G401.6 (cell line): Measurements from ENCODE around the gene ACSM2A.
"Not testable (repeated sequence)": the region's sequence is repeated elsewhere in the genome, so short reads cannot be mapped to it uniquely, and the experiment has no call there.

Experiments
- FAIRE-seq: peaks from 2 replicates; lab custom pipeline; 2012; peaks lifted over from hg19 to GRCh38; lab: Jason Lieb, UNC

ACSM2A gene

DNA sequence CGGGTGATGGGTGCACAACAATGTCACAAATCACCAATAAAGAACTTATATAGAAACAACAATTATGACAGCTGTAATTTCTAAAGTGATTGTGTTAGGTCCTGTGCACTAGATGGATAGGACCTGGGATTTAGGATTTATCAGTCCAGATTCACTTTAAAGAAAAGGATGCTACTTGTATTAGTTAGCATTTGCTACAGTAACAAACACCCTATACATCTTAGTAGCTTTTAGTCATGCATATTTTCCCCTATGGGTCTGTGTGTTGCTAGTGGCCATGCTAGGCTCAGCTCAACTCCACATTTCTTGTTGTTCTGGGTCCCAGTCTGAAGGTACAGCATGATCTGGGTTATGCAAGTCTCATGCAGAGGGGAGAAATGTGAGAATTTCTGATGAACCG lies 7.9 kb downstream of the ACSM2A start:
- FAIRE-seq = not testable (repeated sequence)

DNA sequence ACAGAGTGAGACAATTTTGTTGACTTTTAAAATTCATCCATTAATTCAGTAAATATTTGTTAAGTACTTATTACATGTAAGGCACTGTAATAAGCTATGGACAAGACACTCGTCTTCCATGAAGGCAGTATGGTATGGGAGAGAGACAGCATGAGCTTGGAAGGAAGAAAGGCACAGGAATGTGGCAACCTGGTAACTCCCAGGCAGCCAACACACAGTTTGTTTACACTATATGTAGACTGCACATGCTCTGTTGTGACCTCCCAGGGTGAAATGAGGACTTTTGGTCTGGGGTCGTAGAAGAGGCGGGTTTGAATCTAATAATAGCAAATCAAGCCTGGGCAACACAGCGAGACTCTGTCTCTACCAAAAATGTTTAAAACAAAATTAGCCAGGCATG lies 9.0 kb downstream of the ACSM2A start:
- FAIRE-seq = not testable (repeated sequence)

DNA sequence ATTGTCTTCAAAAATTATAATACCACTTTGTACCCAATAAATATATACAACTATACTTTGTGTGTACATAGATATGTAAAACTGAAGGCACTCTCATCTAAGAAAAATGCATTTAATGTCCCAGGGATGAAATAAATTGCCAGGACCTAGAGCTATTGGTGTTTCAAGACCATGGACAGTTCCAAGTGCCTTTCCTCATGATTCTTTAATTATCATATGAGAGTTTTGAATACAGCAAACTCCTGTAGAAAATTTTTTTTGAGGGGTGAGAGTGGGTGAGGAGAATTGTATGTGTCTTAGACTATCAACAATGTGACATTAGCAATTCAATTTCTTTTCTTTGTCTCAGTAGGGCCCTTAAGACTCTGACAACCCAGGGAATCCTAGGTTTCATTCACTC lies 17.6 kb downstream of the ACSM2A start:
- FAIRE-seq = not testable (repeated sequence)

DNA sequence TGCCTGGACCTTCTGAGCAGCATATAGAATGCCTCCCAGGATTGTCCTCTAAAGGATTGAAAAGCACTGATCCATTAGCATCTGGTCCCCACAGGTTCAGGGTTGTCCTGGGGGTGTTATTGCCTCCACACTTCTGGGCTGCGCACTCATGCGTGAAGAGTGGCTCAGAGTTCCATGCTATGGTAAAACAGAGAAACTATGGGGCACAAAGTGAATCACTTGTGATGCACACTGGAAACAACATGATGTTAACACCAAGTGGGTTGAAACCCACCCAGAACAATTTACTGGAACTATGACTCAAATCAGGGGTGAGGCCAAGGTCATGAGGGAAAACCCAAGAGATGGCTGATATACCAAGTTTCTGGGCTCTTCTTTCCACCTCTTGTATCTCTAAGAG lies 18.6 kb downstream of the ACSM2A start:
- FAIRE-seq = not testable (repeated sequence)

DNA sequence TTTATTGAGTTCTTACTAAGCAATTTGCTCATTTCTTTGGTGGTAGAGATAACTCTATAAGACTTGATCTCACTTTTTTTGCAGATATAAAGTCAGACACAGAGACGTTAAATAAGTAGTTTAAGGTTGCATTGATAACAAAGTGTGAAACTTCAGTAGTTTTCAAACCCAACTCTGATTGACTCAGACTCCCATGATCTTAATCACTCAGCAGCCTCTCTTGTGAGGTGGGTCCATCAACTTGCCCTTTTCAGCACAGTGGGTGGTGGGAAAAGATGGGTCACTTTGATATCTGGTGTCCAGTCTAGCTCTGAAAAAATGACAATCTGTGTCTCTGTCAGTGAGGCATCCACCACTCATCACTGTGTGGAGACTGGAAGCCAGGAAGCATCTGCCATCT lies 19.4 kb downstream of the ACSM2A start:
- not testable (repeated sequence) for FAIRE-seq

DNA sequence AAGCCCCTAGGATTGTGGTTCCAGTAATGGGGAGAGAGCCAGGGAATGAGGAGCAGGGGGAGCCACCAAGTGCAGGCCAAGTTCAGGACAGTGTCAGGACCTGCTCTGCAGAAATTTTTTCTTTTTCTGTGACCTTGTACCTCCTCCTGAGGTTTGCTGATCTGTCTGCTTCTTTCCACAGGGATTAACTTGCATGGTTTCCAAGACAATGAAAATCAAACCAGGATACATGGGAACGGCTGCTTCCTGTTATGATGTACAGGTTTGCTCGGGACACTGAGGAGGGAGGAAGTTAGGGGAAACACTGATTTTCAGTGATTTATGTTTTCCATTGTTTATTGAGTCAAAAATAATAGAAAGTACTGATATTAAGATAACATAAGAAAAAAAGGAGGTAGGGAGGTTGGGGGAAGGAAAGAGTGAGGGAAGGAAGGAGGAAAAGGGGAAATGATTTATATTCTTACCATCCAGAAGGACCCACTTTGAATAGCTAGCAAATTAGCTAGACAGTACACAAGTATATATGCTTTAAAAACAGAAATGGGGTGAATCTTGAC lies 25.9 kb downstream of the ACSM2A start:
- FAIRE-seq = not testable (repeated sequence)

DNA sequence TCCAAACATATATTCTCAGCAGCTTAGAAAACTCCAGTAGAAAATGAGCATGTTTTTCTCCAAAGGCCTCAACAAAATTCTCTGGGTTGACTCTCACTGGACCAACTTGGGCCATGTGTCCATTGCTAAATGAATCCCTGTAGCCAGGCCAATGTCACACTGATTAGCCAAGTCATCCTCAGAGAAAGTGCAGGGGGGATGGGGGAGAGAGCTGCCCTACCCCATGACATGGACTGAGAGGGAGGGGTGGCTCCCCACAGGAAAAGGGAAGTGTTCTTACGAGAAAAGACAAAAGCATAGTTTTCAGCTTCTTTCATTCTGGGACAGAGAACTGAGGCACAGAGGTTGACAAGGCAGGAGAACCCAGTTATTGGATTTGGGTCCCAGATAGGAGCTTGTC lies 32.7 kb downstream of the ACSM2A start:
- not testable (repeated sequence) for FAIRE-seq

DNA sequence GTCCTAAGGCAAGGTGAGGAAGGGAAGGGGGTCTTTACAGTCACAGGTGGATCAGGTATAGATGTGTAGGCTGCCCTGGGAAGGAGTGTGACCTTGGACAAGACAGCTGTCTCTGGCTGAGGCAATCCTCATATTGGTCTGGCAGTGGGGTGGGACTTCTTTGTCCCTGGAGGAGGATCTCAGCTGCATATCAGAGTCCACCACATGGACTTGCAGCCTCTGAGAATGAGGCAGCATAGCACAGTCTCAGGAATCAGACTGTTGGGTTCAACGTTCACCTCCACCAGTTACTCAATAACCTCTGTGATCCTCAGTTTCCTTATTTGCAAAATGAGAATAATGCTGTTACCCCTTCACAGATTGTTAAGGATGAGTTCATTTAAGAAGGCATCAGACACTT lies 33.4 kb downstream of the ACSM2A start:
- FAIRE-seq = no peak

DNA sequence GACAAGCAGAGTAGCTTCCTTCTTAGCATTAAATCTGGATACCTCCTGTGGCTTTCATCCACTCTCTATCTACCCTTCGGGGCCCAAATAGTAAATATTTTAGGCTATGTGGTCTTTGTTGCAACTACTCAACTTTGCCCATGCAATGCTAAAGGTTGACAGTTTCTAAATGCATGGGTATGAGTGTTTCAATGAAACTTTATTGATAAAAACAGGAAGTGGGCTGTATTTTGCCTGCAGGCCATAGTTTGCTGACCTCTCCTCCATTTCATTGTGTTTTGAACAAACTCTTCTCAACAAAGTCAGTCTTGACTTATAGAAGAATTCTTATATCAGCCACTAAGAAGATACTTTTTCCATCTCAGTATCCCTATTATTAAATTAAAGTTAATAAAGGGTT lies 34.1 kb downstream of the ACSM2A start:
- FAIRE-seq = no peak

DNA sequence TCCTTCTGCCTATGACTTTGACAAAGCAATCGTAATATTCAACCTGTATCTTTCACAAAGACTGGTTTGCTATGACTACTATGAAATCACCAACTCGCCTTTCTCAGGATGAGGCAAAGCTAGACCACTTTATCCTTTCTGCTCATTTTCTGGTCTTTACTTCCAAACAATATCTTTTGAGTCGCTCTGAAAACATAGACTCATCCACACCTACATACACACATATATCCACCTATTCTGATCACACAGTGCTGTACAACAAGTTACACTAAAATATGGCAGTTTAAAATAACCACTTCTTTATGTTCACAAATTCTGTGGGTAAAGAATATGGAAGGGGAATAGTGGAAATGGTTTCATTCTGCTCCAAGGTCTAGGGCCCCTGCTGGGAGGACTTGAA lies 39.7 kb downstream of the ACSM2A start:
- not testable (repeated sequence) for FAIRE-seq

DNA sequence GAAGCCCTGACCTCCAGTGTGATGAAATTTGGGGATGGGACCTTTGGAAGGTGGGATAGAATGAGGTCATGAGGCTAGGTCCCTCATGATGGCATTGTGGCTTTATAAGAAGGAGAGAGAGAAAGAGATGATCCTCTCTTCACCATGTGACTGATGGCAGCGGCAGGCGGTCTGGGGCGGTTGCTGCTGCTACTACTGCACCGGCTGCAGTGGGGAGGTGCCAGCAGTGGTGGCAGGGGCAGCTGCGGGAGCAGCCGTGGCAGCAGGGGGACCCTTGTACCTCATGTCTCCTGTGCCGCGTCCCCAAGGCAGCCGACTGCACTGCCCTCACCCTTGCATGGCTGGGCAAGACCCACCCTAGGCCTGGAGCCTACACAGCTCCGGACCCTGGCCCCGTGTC lies 40.1 kb downstream of the ACSM2A start:
- not testable (repeated sequence) for FAIRE-seq

DNA sequence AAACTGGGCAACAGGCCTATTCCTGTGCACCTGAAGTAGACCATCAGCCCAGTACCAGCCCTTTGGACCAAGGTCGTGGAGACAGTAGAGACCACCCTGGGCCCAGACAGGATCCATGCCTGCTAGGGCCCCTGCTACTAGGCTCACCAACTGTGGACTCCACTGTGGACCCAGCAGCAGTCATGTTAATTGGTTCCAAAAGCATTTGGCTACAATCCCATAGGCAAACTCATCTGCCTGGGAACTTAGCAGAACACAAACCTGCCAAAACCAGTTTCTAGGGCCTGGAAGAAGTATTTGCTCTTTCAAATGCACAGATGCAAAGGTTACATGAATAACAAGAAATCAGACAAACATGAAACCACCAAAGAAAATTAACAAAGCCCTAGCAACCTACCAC lies 53.1 kb downstream of the ACSM2A start:
- no peak for FAIRE-seq

DNA sequence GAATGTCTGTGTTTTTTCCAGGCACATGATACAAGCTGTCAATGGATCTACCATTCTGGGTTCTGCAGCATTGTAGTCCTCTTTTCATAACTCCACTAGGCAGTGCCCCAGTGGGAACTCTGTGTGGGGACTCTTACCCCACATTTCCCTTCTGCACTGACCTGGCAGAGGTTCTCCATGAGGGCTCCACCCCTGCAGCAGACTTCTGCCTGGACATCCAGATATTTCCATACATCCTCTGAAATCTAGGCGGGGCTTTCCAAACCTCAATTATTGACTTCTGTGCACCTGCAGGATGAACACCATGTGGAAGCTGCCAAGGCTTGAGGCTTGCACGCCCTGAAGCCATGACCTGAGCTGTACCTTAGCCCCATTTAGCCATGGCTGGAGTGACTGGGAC lies 56.0 kb downstream of the ACSM2A start:
- no peak for FAIRE-seq

DNA sequence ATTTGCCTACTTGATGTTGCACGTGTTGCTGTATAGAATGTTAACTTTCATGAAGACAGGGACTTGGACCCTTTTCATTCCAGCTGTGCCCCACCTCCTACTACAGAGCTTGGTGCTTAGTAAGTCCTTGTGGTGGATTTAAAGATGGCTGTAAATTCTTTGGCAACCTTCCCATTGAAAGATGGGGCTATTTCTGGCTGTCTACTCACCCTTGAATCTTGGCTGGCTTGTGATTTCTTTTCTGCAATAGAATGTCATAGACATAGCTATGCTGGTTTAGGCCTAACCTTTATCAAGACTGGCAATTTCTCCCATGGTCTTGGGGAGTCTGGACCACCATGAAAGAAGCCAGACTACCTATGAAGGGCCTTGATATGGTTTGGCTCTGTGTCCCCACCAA lies 59.0 kb downstream of the ACSM2A start:
- FAIRE-seq = no peak

DNA sequence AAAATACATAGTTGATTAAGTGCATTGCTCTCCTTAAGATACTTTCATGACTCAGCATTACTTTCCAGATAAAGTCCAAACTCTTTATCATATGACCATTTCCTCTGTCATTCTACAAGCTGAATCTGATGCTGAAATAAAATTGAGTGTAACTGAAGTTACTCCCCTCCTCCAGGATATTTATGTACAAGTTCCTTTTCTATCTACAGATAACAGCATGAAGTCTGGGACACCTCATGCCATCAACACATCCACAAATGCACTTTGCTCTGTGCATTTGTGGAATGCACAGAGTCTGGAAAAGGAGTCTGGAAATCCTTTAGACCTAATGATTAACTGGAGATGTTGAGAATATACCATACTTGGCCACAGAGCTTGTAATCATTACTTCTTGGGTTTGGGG lies 64.4 kb downstream of the ACSM2A start:
- no peak for FAIRE-seq

DNA sequence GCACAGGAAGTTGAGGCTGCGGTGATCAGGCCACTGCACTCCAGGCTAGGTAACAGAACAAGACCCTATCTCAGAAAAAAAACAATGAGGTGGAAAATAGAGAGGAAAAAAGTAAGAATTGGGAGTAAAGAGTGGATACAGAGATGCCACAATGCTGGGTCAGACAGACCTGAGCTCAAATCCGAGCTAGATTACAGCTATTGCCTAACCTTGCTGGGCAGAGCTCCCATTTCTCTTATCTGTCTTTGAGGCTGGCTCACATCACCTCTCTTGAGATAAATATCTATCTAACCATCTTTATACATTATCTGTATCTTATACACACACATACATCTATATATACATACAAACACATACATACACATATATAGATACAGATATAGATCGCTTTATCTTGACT lies 65.8 kb downstream of the ACSM2A start:
- FAIRE-seq = no peak

DNA sequence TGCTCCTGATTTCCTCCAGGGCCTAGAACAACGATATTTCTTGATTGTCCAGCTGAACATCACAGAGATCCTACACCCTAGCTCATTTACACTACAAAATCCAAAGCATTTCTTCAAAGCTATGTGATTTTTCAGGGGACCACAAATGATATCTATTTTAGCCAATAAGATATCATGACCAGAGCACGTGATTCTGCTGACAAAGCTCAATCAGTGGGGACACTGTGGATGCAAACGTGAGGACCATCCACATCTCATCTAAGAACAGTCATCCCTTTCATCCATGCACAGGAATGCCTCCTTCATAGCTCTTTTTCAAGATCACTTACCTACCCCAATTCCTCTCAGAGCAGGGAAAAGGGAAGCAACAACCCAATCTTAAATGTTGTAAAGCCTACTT lies 67.9 kb downstream of the ACSM2A start:
- FAIRE-seq = no peak

DNA sequence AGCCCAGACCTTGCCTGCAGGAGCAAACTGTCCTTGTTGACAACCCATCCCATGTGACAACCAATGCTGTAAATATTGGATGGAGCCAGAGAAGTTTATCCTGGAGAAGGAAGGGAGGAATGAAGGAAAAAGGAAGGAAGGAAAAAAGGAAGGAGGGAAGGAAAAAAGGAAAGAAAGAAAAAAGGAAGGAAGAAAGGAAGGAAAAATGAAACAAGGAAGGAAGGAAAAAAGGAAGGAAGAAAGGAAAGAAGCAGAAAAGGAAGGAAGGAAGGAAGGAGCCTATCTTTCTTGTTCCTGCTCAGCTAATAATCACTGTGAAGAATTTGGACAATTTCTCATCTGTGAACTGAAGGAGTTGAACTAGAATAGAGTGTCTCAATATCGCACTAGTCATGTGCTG lies 68.8 kb downstream of the ACSM2A start:
- no peak for FAIRE-seq

DNA sequence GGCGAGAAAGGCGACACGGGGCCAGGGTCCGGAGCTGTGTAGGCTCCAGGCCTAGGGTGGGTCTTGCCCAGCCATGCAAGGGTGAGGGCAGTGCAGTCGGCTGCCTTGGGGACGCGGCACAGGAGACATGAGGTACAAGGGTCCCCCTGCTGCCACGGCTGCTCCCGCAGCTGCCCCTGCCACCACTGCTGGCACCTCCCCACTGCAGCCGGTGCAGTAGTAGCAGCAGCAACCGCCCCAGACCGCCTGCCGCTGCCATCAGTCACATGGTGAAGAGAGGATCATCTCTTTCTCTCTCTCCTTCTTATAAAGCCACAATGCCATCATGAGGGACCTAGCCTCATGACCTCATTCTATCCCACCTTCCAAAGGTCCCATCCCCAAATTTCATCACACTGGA lies 80.5 kb downstream of the ACSM2A start:
- FAIRE-seq = not testable (repeated sequence)

DNA sequence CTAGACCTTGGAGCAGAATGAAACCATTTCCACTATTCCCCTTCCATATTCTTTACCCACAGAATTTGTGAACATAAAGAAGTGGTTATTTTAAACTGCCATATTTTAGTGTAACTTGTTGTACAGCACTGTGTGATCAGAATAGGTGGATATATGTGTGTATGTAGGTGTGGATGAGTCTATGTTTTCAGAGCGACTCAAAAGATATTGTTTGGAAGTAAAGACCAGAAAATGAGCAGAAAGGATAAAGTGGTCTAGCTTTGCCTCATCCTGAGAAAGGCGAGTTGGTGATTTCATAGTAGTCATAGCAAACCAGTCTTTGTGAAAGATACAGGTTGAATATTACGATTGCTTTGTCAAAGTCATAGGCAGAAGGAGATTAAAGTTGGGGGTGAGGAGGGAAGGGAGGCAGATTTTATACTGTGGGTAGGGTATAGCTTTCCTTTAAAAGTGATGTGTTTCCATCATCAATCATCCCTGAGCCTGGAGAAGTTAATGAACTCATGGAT lies 81.0 kb downstream of the ACSM2A start:
- FAIRE-seq = not testable (repeated sequence)

DNA sequence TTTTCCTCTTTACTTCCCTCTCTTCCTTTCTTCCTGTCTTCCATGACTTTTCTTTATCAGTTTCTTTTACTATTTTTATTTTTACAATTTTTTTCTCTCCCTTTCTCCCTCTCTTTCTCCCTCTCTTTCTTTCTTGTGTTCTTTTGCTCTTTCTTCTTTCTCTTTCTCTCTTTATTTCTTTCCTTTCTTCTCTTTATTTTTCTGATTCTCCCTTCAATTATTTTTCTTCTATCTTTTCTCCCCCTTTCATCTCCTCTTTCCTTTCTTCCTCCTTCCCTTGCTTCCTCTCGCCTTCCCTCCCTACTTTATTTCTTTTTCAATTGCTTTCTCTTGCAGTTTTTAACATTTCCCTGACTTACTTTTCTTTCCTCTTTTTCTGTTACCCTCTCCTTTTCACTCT lies 85.3 kb downstream of the ACSM2A start:
- not testable (repeated sequence) for FAIRE-seq
